ENCODE results near the gene NPBWR2.
"Not testable (repeated sequence)": the region's sequence is repeated elsewhere in the genome, so short reads cannot be mapped to it uniquely, and the experiment has no call there.

Gene NPBWR2

DNA sequence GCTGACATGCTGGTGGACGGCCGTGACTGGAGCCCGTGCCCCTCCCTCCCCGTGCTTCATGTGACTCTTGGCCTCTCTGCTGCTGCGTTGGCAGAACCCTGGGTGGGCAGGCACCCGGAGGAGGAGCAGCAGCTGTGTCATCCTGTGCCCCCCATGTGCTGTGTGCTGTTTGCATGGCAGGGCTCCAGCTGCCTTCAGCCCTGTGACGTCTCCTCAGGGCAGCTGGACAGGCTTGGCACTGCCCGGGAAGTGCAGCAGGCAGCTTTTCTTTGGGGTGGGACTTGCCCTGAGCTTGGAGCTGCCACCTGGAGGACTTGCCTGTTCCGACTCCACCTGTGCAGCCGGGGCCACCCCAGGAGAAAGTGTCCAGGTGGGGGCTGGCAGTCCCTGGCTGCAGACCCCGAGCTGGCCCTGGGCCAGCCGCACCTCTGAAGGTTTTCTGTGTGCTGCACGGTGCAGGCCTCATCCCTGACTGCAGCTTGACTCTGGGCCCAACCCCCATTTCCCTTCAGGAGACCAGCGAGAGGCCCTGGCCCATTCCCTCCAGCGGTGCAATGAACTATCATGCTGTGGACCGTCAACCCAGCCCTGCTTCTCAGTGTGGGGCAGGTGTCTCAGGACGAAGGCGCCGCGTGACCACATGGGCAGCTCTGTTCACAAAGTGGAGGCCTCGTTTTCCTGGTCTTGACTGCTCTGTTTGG, 8.1 kb downstream of the NPBWR2 start:
- no peaks in the 10 kb centered on the region for H3K36me3 ChIP-seq (ENCODE audit: control insufficient read depth, insufficient read depth, low read length, severe bottlenecking)
- H3K4me1 ChIP-seq (ENCODE audit: control insufficient read depth, insufficient read depth, low read length) = no peaks in the 10 kb centered on the region
- H3K4me3 ChIP-seq (ENCODE audit: low read length) = no peak overlapping the region
- peaks cover 45% of the 10 kb centered on the region for H3K27me3 ChIP-seq (replicated peaks; ENCODE audit: control insufficient read depth, insufficient read depth, low read length)
- no peaks in the 10 kb centered on the region for H3K9me3 ChIP-seq (ENCODE audit: control insufficient read depth, low read length)
- no peak for DNase-seq (ENCODE audit: low read depth)
- no peak overlapping the region for H3K9ac ChIP-seq (ENCODE audit: low read length)

DNA sequence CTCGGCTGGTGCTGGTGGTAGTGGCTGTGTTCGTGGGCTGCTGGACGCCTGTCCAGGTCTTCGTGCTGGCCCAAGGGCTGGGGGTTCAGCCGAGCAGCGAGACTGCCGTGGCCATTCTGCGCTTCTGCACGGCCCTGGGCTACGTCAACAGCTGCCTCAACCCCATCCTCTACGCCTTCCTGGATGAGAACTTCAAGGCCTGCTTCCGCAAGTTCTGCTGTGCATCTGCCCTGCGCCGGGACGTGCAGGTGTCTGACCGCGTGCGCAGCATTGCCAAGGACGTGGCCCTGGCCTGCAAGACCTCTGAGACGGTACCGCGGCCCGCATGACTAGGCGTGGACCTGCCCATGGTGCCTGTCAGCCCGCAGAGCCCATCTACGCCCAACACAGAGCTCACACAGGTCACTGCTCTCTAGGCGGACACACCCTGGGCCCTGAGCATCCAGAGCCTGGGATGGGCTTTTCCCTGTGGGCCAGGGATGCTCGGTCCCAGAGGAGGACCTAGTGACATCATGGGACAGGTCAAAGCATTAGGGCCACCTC, 8.8 kb downstream of the NPBWR2 start:
- Histone ChIP-seq H3K36me3 (ENCODE audit: control insufficient read depth, insufficient read depth, low read length, severe bottlenecking) (no peaks in the 10 kb centered on the region), H3K4me1 (ENCODE audit: control insufficient read depth, insufficient read depth, low read length) (no peaks in the 10 kb centered on the region), H3K27me3 (replicated peaks; ENCODE audit: control insufficient read depth, insufficient read depth, low read length) (peaks cover 40% of the 10 kb centered on the region), H3K9ac (ENCODE audit: low read length) (no peak overlapping the region), H3K9me3 (ENCODE audit: control insufficient read depth, low read length) (no peaks in the 10 kb centered on the region), H3K4me3 (ENCODE audit: low read length) (no peak overlapping the region)
- no peak for DNase-seq (ENCODE audit: low read depth)

GRCh38 chr20:64096535-64096934, 10.8 kb downstream of the NPBWR2 start:
- no peak for DNase-seq (ENCODE audit: low read depth)
- peaks cover 31% of the 10 kb centered on the region for H3K27me3 ChIP-seq (replicated peaks; ENCODE audit: control insufficient read depth, insufficient read depth, low read length)
- H3K4me1 ChIP-seq (ENCODE audit: control insufficient read depth, insufficient read depth, low read length) = no peaks in the 10 kb centered on the region
- H3K9me3 ChIP-seq (ENCODE audit: control insufficient read depth, low read length) = no peaks in the 10 kb centered on the region
- H3K36me3 ChIP-seq (ENCODE audit: control insufficient read depth, insufficient read depth, low read length, severe bottlenecking) = no peaks in the 10 kb centered on the region
- H3K9ac ChIP-seq (ENCODE audit: low read length) = no peak overlapping the region
- no peak overlapping the region for H3K4me3 ChIP-seq (ENCODE audit: low read length)

DNA sequence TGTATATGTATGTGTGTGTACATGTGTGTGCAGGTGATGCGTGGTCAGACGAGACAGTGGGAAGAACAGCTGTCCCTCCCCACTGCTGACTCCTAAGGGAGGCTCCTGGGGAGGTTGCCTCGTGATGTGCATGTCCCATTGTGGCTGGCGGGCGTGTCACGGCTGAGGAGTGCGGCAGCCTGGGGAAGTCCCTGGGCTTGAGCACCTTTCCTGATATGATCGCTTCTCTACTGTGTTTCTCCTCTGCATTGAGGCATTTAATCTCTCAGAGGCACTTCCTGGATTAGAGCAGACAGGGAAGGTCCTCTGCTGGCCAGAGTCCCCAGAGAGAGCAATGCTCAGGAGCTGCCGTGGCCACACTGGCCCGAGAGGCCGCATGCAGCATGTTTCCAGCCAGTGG, 11.4 kb downstream of the NPBWR2 start:
- Histone ChIP-seq H3K4me1 (ENCODE audit: control insufficient read depth, insufficient read depth, low read length) (no peaks in the 10 kb centered on the region), H3K27me3 (replicated peaks; ENCODE audit: control insufficient read depth, insufficient read depth, low read length) (peaks cover 25% of the 10 kb centered on the region), H3K36me3 (ENCODE audit: control insufficient read depth, insufficient read depth, low read length, severe bottlenecking) (no peaks in the 10 kb centered on the region), H3K4me3 (ENCODE audit: low read length) (no peak overlapping the region), H3K9me3 (ENCODE audit: control insufficient read depth, low read length) (no peaks in the 10 kb centered on the region), H3K9ac (ENCODE audit: low read length) (no peak overlapping the region)
- DNase-seq (ENCODE audit: low read depth) = no peak

DNA sequence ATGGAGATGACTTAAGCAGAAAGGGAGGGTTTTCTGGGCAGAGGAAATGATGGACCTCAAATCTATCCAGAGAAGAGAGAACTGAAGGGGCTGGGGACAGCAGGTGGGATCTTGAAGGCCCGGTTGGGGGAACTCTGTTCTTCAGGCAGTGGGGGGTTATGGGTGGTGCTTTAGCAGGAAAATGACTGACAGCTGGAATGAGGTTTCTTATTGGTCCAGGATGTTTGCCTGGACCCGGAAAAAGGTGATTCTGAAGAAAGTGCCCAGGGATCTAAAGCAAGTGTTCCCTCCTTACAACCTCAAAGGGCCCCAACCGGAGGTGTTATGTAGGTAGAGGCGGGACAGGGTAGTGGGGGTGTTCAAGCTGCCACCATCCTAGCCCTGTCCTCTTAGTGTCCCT, 11.9 kb downstream of the NPBWR2 start:
- no peak overlapping the region for H3K9ac ChIP-seq (ENCODE audit: low read length)
- H3K36me3 ChIP-seq (ENCODE audit: control insufficient read depth, insufficient read depth, low read length, severe bottlenecking) = no peaks in the 10 kb centered on the region
- no peaks in the 10 kb centered on the region for H3K4me1 ChIP-seq (ENCODE audit: control insufficient read depth, insufficient read depth, low read length)
- no peaks in the 10 kb centered on the region for H3K9me3 ChIP-seq (ENCODE audit: control insufficient read depth, low read length)
- no peak for DNase-seq (ENCODE audit: low read depth)
- peaks cover 20% of the 10 kb centered on the region for H3K27me3 ChIP-seq (replicated peaks; ENCODE audit: control insufficient read depth, insufficient read depth, low read length)
- H3K4me3 ChIP-seq (ENCODE audit: low read length) = no peak overlapping the region

DNA sequence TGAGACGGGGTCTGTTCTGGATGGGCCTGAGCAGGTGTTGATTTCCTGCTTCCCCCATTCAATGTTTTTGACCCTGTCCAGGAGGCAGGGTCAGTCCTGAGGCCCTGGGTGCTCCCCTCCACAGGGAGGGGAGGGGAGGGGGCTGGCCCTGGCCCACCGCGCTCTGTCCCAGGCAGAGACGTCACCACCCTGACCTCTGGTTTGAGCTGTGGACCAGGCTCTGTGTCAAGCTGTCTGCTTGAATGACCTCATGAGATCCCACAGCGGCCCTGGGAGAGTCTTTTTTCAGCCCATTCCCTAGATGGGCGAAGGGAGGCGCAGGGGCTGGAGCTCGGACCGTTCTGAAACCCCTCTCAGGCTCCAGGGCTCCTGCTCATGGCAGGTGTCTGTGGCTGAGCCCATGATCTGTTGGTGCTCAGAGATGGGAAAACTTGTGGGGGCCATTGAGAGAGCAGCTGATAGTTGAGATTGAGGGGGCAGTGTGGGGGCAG, 14.3 kb downstream of the NPBWR2 start:
- Histone ChIP-seq H3K27me3 (replicated peaks; ENCODE audit: control insufficient read depth, insufficient read depth, low read length) (peaks cover 25% of the 10 kb centered on the region), H3K9ac (ENCODE audit: low read length) (no peak overlapping the region), H3K4me3 (ENCODE audit: low read length) (no peak overlapping the region), H3K9me3 (ENCODE audit: control insufficient read depth, low read length) (no peaks in the 10 kb centered on the region), H3K36me3 (ENCODE audit: control insufficient read depth, insufficient read depth, low read length, severe bottlenecking) (no peaks in the 10 kb centered on the region), H3K4me1 (ENCODE audit: control insufficient read depth, insufficient read depth, low read length) (no peaks in the 10 kb centered on the region)
- DNase-seq (ENCODE audit: low read depth) = no peak

- no peaks in the 10 kb centered on the region for H3K4me1 ChIP-seq (ENCODE audit: control insufficient read depth, insufficient read depth, low read length)
- no peak overlapping the region for H3K9ac ChIP-seq (ENCODE audit: low read length)
- H3K4me3 ChIP-seq (ENCODE audit: low read length) = no peak overlapping the region
- no peak for DNase-seq (ENCODE audit: low read depth)
- H3K27me3 ChIP-seq (replicated peaks; ENCODE audit: control insufficient read depth, insufficient read depth, low read length) = peaks cover 31% of the 10 kb centered on the region
- H3K9me3 ChIP-seq (ENCODE audit: control insufficient read depth, low read length) = no peaks in the 10 kb centered on the region
- H3K36me3 ChIP-seq (ENCODE audit: control insufficient read depth, insufficient read depth, low read length, severe bottlenecking) = no peaks in the 10 kb centered on the region
Measured at GRCh38 chr20:64092258-64093012, 14.9 kb downstream of the NPBWR2 start.

- Histone ChIP-seq H3K9ac (ENCODE audit: low read length) (no peak overlapping the region), H3K9me3 (ENCODE audit: control insufficient read depth, low read length) (no peaks in the 10 kb centered on the region), H3K27me3 (replicated peaks; ENCODE audit: control insufficient read depth, insufficient read depth, low read length) (peaks cover 32% of the 10 kb centered on the region), H3K36me3 (ENCODE audit: control insufficient read depth, insufficient read depth, low read length, severe bottlenecking) (no peaks in the 10 kb centered on the region), H3K4me1 (ENCODE audit: control insufficient read depth, insufficient read depth, low read length) (no peaks in the 10 kb centered on the region), H3K4me3 (ENCODE audit: low read length) (no peak overlapping the region)
- DNase-seq (ENCODE audit: low read depth) = no peak
Measured at GRCh38 chr20:64091770-64092169, 15.6 kb downstream of the NPBWR2 start.

GRCh38 chr20:64091340-64091739, 16.0 kb downstream of the NPBWR2 start:
- H3K27me3 ChIP-seq (replicated peaks; ENCODE audit: control insufficient read depth, insufficient read depth, low read length) = peaks cover 32% of the 10 kb centered on the region
- no peak overlapping the region for H3K4me3 ChIP-seq (ENCODE audit: low read length)
- no peak overlapping the region for H3K9ac ChIP-seq (ENCODE audit: low read length)

DNA sequence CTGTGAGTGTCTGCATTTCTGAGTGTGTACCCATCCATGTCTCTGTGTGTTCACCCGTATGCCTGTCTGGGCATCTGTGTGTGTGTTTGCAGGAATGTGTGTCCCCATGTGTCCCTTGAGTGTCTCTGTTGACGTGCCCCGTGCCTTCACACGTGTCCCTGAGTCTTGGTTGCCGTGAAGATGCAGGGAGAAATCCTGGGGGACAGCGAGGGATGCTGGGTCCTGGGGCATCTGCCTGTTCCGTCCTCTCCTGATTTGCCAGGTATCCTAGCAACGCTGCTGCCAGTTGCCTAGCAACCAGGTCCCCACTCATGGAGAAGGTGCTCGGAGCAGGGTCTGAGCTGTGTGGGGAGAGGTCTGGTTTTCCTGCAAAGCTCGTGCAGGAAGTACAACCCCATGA, 17.2 kb downstream of the NPBWR2 start:
- Histone ChIP-seq H3K36me3 (ENCODE audit: control insufficient read depth, insufficient read depth, low read length, severe bottlenecking) (no peaks in the 10 kb centered on the region), H3K4me3 (ENCODE audit: low read length) (no peak overlapping the region), H3K4me1 (ENCODE audit: control insufficient read depth, insufficient read depth, low read length) (no peaks in the 10 kb centered on the region), H3K9ac (ENCODE audit: low read length) (no peak overlapping the region), H3K9me3 (ENCODE audit: control insufficient read depth, low read length) (no peaks in the 10 kb centered on the region), H3K27me3 (replicated peaks; ENCODE audit: control insufficient read depth, insufficient read depth, low read length) (peaks cover 37% of the 10 kb centered on the region)
- no peak for DNase-seq (ENCODE audit: low read depth)

More at GRCh38 chr20:64091340-64091739, 16.0 kb downstream of the NPBWR2 start:
- DNase-seq (ENCODE audit: low read depth) = no peak
- H3K9me3 ChIP-seq (ENCODE audit: control insufficient read depth, low read length) = no peaks in the 10 kb centered on the region
- no peaks in the 10 kb centered on the region for H3K36me3 ChIP-seq (ENCODE audit: control insufficient read depth, insufficient read depth, low read length, severe bottlenecking)
- no peaks in the 10 kb centered on the region for H3K4me1 ChIP-seq (ENCODE audit: control insufficient read depth, insufficient read depth, low read length)

DNA sequence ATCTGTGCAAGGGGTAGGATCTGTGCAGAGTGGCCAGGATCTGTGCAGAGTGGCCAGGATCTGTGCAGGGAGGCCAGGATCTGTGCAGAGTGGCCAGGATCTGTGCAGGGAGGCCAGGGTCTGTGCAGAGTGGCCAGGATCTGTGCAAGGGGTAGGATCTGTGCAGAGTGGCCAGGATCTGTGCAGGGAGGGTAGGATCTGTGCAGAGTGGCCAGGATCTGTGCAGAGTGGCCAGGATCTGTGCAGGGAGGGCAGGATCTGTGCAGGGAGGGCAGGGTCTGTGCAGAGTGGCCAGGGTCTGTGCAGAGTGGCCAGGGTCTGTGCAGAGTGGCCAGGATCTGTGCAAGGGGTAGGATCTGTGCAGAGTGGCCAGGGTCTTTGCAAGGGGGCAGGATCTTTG, 18.8 kb downstream of the NPBWR2 start:
- H3K4me1 ChIP-seq (ENCODE audit: control insufficient read depth, insufficient read depth, low read length); H3K9ac ChIP-seq (ENCODE audit: low read length); DNase-seq (ENCODE audit: low read depth); H3K9me3 ChIP-seq (ENCODE audit: control insufficient read depth, low read length); H3K4me3 ChIP-seq (ENCODE audit: low read length); H3K36me3 ChIP-seq (ENCODE audit: control insufficient read depth, insufficient read depth, low read length, severe bottlenecking): not testable (repeated sequence)
- H3K27me3 ChIP-seq (replicated peaks; ENCODE audit: control insufficient read depth, insufficient read depth, low read length) = peaks cover 47% of the 10 kb centered on the region

All from adipocyte (in vitro differentiated cells).